Effector CD8-positive, alpha-beta T cell (primary cell): ENCODE data around the gene KIAA0586.

Experiments used
- DNase-seq: peaks from one replicate; lab custom pipeline; 2025; lab: John Stamatoyannopoulos, UW

The KIAA0586 gene

DNA sequence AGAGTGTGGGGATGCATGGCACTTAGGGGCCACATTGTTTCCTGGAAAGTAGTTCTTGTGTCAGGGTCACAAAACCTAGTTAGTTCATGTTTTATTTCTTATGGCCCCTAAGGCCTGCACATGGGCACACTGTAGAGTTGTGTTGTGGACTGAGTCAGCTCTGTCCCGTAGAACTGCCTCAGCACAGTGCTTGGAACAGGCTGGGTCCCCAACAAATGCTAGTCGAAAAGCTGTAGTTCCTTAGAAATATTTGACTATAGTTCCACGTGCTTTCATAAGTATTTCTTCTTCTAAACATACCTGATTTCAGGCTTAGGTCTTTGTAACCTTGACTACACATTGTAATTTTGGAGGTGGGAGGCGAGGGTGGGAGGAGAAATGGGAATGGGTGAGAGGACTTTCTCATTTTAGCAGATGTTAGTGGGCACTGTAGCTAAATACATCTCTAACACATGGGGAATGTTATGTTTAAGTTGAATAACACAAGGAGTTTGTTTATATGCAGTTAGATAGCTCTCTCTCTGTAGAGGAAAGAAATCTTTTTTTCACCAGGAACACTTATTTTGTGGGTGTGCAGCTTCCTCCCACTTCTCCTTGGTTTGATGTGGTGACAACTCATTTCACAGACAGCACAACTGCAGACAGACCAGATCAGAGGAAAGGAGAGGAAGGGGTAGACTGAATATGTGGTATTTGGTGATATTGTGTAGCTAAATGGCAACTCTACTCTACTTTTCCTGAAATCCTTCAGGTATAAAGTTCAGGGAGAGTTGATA is 170.7 kb downstream of the KIAA0586 start:
- no peak for DNase-seq

DNA sequence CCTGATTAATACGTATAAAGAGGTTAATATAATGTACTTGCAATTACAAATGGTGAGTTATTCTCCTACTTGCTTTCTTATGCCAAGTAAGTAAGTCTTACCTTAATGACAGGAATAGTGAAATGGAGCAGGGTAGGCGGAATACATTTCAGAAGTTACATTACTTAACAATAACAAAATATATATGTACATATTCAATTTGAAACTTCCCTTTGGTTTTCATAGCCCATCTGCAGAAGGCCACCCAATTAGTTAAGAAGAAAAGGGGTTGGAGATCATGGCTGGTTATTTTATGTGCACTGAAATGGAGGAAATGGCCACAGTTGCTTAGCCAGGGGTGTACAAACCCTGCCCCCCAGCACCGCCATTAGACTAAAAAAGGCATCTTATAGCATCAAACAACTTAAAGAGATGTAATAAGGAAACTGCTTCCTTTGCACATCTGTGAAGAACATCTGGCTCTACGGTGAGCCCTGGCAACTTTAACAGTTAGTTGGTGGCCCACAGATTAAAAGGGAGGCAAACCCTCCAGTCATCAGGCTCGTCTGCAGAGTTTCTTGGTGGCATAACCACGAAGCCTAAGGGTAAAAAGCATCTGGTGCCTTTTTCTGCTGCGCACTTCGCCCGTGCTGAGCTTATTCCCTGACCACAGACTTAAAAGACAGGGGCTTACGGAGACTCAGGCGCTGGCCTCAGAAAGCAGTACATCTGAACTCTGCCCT is 171.4 kb downstream of the KIAA0586 start:
- no peak for DNase-seq

DNA sequence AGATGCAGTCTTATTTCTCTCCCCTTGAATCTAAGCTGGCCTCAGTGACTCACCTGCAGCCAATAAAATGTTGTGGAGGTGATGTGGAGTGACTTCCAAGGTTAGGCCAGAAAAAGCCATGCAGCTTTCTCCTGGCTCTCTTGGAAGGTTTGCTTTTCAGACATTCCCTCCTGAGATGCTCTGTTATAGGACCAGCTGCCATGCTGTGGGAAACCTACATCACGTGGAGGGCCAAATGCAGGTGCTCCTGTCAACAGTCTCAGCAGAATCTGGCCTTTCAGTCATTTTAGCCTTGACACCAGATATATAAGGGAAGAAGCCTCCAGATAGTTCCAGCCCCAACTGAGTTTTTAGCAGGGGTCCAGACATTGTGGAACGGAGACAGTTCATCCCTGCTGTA is 172.2 kb downstream of the KIAA0586 start:
- DNase-seq: no peak
